HepG2 (cell line): ENCODE results near the gene ATP6V1C2. TPM values are rescaled to one million over a fixed set of nuclear protein-coding genes. Genes with fewer than 3 reads are reported as not detected.
A peak's percentile ranks its signal among the peaks of the same experiment; 100 is the strongest.

ENCODE experiments used
- ASH2L ChIP-seq: fragments of 300-600, 200-600 bp; sonication (generic); IDR thresholded peaks from 2 replicates; pipeline ENCODE4 v1.7.0; 2017; ENCODE audit warnings: low read depth, mild to moderate bottlenecking, moderate library complexity, mixed read lengths, low read length; ENCODE audit not compliant: insufficient read length
- ELF4 ChIP-seq: sonication (generic); formaldehyde crosslinking; IDR thresholded peaks from 2 replicates; pipeline ENCODE4 v1.5.0; 2020; ENCODE audit warnings: missing genetic modification reagents, mild to moderate bottlenecking, moderate library complexity, borderline replicate concordance
- GLI4 ChIP-seq: sonication (generic); formaldehyde crosslinking; IDR thresholded peaks from 2 replicates; pipeline ENCODE4 v1.5.1; 2020; ENCODE audit warnings: missing genetic modification reagents, mild to moderate bottlenecking, moderate library complexity, borderline replicate concordance
- GPN1 ChIP-seq: sonication (generic); formaldehyde crosslinking; IDR thresholded peaks from 2 replicates; pipeline ENCODE4 v1.5.1; 2020; ENCODE audit warnings: missing genetic modification reagents, borderline replicate concordance
- HES4 ChIP-seq: sonication (generic); formaldehyde crosslinking; IDR thresholded peaks from 2 replicates; pipeline ENCODE4 v1.9.0; 2021; ENCODE audit warnings: mild to moderate bottlenecking, missing genetic modification reagents, borderline replicate concordance
- KLF16 ChIP-seq, 2 experiments: sonication (generic) in 1 of 2; formaldehyde crosslinking in 1 of 2; IDR thresholded peaks; 2 replicates each; pipeline versions ENCODE4 v1.6.1 to v1.8.0; 2016 to 2023; ENCODE audit warnings: missing genetic modification reagents in 2 of 2, missing compliant biosample characterization in 1 of 2
- KMT2B ChIP-seq: IDR thresholded peaks from 2 replicates; pipeline ENCODE4 v1.6.1; 2016; ENCODE audit warnings: missing genetic modification reagents, missing compliant biosample characterization
- NCOA1 ChIP-seq: sonication (generic); formaldehyde crosslinking; IDR thresholded peaks from 2 replicates; pipeline ENCODE4 v1.9.0; 2021; ENCODE audit warnings: missing genetic modification reagents
- NFIB ChIP-seq: sonication (generic); formaldehyde crosslinking; IDR thresholded peaks from 2 replicates; pipeline ENCODE4 v1.9.0; 2021; ENCODE audit warnings: missing genetic modification reagents, mild to moderate bottlenecking, borderline replicate concordance
- NR1H2 ChIP-seq: sonication (generic); formaldehyde crosslinking; IDR thresholded peaks from 2 replicates; pipeline ENCODE4 v1.8.1; 2022; ENCODE audit warnings: low read depth, missing genetic modification reagents, borderline replicate concordance
- PLSCR1 ChIP-seq: sonication (generic); formaldehyde crosslinking; IDR thresholded peaks from 2 replicates; pipeline ENCODE4 v1.5.0; 2020; ENCODE audit warnings: missing genetic modification reagents, mild to moderate bottlenecking, borderline replicate concordance
- PTBP1 ChIP-seq: fragments of 200-400 bp; formaldehyde crosslinking; IDR thresholded peaks from 2 replicates; pipeline ENCODE4 v1.6.1; 2018; ENCODE audit warnings: low read length, low read depth; ENCODE audit not compliant: poor library complexity, severe bottlenecking
- SALL1 ChIP-seq: sonication (generic); formaldehyde crosslinking; IDR thresholded peaks from 2 replicates; pipeline ENCODE4 v1.8.0; 2022; ENCODE audit warnings: mild to moderate bottlenecking, missing genetic modification reagents
- SMAD1 ChIP-seq: sonication (generic); formaldehyde crosslinking; IDR thresholded peaks from 2 replicates; pipeline ENCODE4 v1.4.0; 2020; ENCODE audit warnings: missing genetic modification reagents, low read depth, mild to moderate bottlenecking, borderline replicate concordance
- SMARCE1 ChIP-seq: fragments of 450-650 bp; IDR thresholded peaks from 2 replicates; pipeline ENCODE4 v1.6.1; 2017; ENCODE audit warnings: borderline replicate concordance
- SRSF9 ChIP-seq: fragments of 200-400 bp; formaldehyde crosslinking; IDR thresholded peaks from 2 replicates; pipeline ENCODE4 v1.6.1; 2018; ENCODE audit warnings: borderline replicate concordance, mild to moderate bottlenecking, low read depth, low read length; ENCODE audit not compliant: insufficient read depth, poor library complexity, severe bottlenecking
- XBP1 ChIP-seq: sonication (generic); formaldehyde crosslinking; IDR thresholded peaks from 2 replicates; pipeline ENCODE4 v1.5.0; 2020; ENCODE audit warnings: missing genetic modification reagents
- YEATS2 ChIP-seq: sonication (generic); formaldehyde crosslinking; IDR thresholded peaks from 2 replicates; pipeline ENCODE4 v1.4.0; 2020; ENCODE audit warnings: missing genetic modification reagents, borderline replicate concordance
- ZBTB42 ChIP-seq: sonication (generic); formaldehyde crosslinking; IDR thresholded peaks from 2 replicates; pipeline ENCODE4 v1.5.0; 2020; ENCODE audit warnings: mild to moderate bottlenecking, missing genetic modification reagents
- ZNF230 ChIP-seq: sonication (generic); formaldehyde crosslinking; IDR thresholded peaks from 2 replicates; pipeline ENCODE4 v1.4.0; 2020; ENCODE audit warnings: mild to moderate bottlenecking, missing genetic modification reagents
- ZNF382 ChIP-seq: sonication (generic); formaldehyde crosslinking; IDR thresholded peaks from 2 replicates; pipeline ENCODE4 v1.5.0; 2020; ENCODE audit warnings: missing genetic modification reagents, mild to moderate bottlenecking, borderline replicate concordance
- ZNF431 ChIP-seq: sonication (generic); formaldehyde crosslinking; IDR thresholded peaks from 2 replicates; pipeline ENCODE4 v1.9.0; 2022; ENCODE audit warnings: missing genetic modification reagents, low read depth, mild to moderate bottlenecking, borderline replicate concordance
- ZNF577 ChIP-seq: sonication (generic); formaldehyde crosslinking; IDR thresholded peaks from 2 replicates; pipeline ENCODE4 v1.4.0; 2020; ENCODE audit warnings: mild to moderate bottlenecking, low read depth, missing genetic modification reagents, borderline replicate concordance
- ZNF616 ChIP-seq: sonication (generic); formaldehyde crosslinking; IDR thresholded peaks from 2 replicates; pipeline ENCODE4 v1.5.0; 2020; ENCODE audit warnings: low read depth, mild to moderate bottlenecking, missing genetic modification reagents
- ZNF850 ChIP-seq: sonication (generic); formaldehyde crosslinking; conservative IDR thresholded peaks from 2 replicates; pipeline ENCODE4 v1.9.0; 2021; ENCODE audit warnings: mild to moderate bottlenecking, missing genetic modification reagents
- polyA plus RNA-seq, 8 experiments: library from polyadenylated mRNA; depleted of rRNA in 3 of 8; stranded (reverse) in 7 of 8; unstranded in 1 of 8; fragments of >200 nt; fragmentation: Illumina TruSeq in 4 of 8; extraction: Trizol in 4 of 8; gene quantifications; 2 replicates each; pipeline versions ENCODE4 v1.2.1 to v1.2.3, GENCODE V29; 2011 to 2016; ENCODE audit warnings: low read depth in 4 of 8, missing spikeins in 1 of 8, mixed read lengths in 1 of 8; ENCODE audit not compliant: insufficient read depth in 1 of 8
- total RNA-seq, 5 experiments: library from RNA; depleted of rRNA; stranded (reverse); fragments of >200 nt; fragmentation: Illumina TruSeq; extraction: Trizol; gene quantifications; 2 replicates each; pipeline ENCODE4 v1.2.3, GENCODE V29; 2016; ENCODE audit warnings: low read depth in 1 of 5
- TF ChIP-seq, protein P1 (sequence below): sonication (generic); formaldehyde crosslinking; conservative IDR thresholded peaks from 2 replicates; pipeline ENCODE4 v1.4.0; 2020; ENCODE audit warnings: missing genetic modification reagents
- TF ChIP-seq, protein P2 (sequence below): sonication (generic); formaldehyde crosslinking; IDR thresholded peaks from 2 replicates; pipeline ENCODE4 v1.5.1; 2020; ENCODE audit warnings: missing genetic modification reagents, mild to moderate bottlenecking, borderline replicate concordance

Gene ATP6V1C2
- total and polyA plus RNA-seq, 2 of the 13 experiments (the other 11 are each of a cell fraction or from before 2014, with no cell fraction given), result 0.04 to 0.29 TPM

- TF ChIP-seq NFIB (no peak), XBP1 (CRISPR knock-in tag) (peak; percentile 94), PLSCR1 (no peak), GPN1 (CRISPR knock-in tag) (no peak), PTBP1 (no peak), ASH2L (peak; percentile 93), KLF16 (CRISPR knock-in tag; IDR thresholded peaks at IDR 0.05) (peak in 1 of 2 experiments; percentile 64; a peak in 1 of 4 replicates), ZBTB42 (CRISPR knock-in tag) (no peak), ZNF616 (CRISPR knock-in tag) (peak; percentile 89), SALL1 (CRISPR knock-in tag) (peak; percentile 78), YEATS2 (CRISPR knock-in tag) (peak; percentile 58; the same call in 1 of the 2 replicates), NCOA1 (no peak), ZNF230 (CRISPR knock-in tag) (0 out of 2 replicates have a peak, but pooled peaks have one; percentile 1), GLI4 (no peak), SMAD1 (CRISPR knock-in tag) (no peak), ZNF850 (CRISPR knock-in tag) (no peak), SMARCE1 (no peak), ZNF577 (CRISPR knock-in tag) (no peak), ELF4 (CRISPR knock-in tag) (no peak), HES4 (CRISPR knock-in tag) (peak; percentile 69; the same call in 1 of the 2 replicates), NR1H2 (CRISPR knock-in tag) (no peak), ZNF431 (CRISPR knock-in tag) (peak; percentile 77; the same call in 1 of the 2 replicates), SRSF9 (no peak), KMT2B (CRISPR knock-in tag) (peak; percentile 47; the same call in 1 of the 2 replicates), ZNF382 (CRISPR knock-in tag) (no peak)
- TF ChIP-seq, protein P1, sequence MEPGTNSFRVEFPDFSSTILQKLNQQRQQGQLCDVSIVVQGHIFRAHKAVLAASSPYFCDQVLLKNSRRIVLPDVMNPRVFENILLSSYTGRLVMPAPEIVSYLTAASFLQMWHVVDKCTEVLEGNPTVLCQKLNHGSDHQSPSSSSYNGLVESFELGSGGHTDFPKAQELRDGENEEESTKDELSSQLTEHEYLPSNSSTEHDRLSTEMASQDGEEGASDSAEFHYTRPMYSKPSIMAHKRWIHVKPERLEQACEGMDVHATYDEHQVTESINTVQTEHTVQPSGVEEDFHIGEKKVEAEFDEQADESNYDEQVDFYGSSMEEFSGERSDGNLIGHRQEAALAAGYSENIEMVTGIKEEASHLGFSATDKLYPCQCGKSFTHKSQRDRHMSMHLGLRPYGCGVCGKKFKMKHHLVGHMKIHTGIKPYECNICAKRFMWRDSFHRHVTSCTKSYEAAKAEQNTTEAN (CRISPR knock-in tag), result peak; percentile 55; the same call in 1 of the 2 replicates
- TF ChIP-seq, protein P2, sequence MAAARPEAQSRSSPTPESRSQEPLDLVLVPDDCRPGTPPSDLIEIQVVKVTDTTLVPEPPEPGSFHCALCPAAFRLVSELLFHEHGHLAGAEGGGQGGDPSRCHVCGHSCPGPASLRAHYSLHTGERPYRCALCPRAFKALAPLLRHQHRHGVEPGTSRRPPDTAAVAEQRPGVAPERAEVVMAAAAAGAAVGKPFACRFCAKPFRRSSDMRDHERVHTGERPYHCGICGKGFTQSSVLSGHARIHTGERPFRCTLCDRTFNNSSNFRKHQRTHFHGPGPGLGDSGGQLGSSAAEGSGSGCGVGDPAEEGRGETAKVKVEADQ (CRISPR knock-in tag), result peak; percentile 56; the same call in 1 of the 2 replicates
These were observed 91.1 kb downstream of the ATP6V1C2 start, which contains the start of gene PDIA6 (continued) for GRCh38 chr2:10812362-10813162.
